Activated naive CD8-positive, alpha-beta T cell treated with anti-CD3 and anti-CD28 coated beads, Interleukin-2, amount 50 U/mL, for 16 hours (primary cell): ENCODE data around the gene TWSG1.
A peak's percentile ranks its signal among the peaks of the same experiment; 100 is the strongest.

Experiments used
- DNase-seq: peaks from one replicate; pipeline ENCODE4 v3.0.0-alpha.2; 2020; ENCODE audit warnings: low read depth, low spot score

TWSG1 gene

GRCh38 chr18:9334329-9334972, at the start of gene TWSG1:
Gene TWSG1, plus strand, starts transcription at chr18:9334773. Its CDS starts 2,457 bp downstream, at chr18:9337230.
- DNase-seq: peak; percentile 79

DNA sequence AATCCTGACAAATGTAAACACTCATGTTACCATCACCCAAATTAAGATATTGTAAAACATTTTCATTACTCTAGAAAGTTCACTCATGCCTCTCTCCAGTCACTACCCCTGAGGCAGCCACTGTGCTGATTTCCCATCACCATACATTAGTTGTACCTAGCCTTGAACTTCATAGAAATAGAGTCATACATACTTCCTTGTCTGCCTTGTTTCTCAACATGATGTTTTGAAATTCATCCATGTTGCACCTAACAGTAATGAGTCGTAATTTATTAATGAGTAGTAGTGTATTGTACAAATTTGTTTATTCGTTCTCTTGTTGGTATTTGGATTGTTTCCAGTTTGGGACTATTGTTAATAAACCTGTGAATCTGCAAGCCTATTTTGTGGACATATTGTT, 49.0 kb upstream of the TWSG1 start:
- DNase-seq: no peak

DNA sequence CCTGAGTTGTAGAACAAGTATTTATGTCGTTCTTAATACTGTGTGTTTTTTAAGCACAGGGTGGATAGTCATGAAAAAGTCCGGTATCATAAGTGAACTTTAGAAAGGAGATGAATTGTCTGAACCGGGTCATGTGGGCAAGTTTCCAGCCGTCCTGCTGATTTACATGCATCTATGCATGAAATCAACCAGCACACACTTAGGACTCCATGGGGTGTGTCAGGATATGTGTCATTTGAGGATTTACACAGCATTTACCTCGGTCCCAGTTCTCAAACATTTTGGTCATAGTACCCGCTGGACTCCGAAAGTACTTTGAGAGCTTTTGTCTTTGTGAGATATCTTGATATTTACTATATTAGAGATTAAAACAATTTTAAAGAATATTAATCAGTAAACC, 47.5 kb upstream of the TWSG1 start:
- DNase-seq: no peak

GRCh38 chr18:9289698-9290097, 44.9 kb upstream of the TWSG1 start:
- DNase-seq: no peak

GRCh38 chr18:9290156-9290555, 44.4 kb upstream of the TWSG1 start:
- no peak for DNase-seq

GRCh38 chr18:9292047-9292446, 42.5 kb upstream of the TWSG1 start:
- no peak for DNase-seq

DNA sequence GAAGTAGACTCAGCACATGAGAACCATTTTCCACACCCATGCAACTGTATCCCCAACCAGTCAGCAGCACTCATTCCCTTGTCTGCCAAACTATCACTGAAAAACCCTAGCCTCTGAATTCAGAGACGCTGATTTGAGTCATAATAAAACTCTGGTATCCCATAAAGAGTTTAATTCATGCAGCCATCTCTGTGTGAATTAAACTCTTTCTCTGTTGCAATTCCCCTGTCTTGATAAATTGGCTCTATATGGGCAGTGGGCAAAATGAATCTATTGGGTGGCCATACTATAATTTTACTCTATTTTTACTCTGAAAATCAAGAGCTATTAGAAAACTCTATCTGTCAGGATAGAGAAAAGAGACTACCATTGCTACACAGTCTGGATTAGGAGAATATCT, 40.6 kb upstream of the TWSG1 start:
- no peak for DNase-seq

DNA sequence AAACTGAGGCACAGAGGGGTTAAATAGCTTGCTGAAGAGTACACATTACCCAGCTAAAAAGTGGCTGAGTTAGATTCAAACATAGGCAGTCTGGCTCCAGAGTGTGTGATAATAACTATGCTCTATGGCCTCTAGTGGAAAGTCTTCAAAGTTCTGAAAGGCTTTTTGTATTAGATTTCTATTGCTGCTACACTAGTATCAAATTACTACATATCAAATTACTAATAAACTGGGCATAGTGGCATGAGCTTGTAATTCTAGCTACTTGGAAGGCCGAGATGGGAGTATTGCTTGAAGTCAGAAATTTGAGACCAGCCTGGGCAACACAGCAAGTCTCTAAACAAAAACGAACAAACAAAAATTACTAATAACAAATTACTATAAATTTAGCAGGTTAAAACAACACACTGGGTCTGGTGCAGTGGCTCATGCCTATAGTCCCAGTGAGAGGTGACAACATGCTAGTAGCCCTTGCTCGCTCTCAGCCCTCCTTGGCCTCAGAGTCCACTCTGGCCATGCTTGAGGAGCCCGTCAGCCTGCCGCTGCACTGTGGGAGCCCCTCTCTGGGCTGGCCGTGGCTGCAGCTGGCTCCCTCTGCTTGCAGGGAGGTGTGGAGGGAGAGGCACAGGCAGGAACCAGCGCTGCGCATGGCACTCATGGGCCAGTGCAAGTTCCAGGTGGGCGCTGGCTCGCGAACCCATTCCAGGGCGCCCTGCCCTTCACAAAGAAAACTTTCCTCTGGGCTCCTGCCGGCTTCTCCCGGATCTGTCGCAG, 38.2 kb upstream of the TWSG1 start:
- DNase-seq: no peak

DNA sequence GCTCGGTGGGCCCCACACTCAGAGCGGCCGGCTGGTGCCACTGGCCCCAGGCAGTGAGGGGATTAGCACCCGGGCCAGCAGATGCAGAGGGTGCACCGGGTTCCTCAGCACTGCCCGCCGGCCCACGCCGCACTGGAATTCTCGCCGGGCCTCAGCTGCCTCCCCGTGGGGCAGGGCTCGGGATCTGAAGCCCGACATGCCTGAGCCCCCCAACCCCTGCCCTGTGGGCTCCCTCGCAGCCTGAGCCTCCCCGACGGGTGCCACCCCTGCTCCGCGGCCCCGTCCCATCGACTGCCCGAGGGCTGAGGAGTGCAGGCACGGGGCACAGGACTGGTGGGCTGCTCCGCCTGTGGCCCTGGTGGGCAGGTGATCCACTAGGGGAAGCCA, 37.6 kb upstream of the TWSG1 start:
- no peak for DNase-seq

- DNase-seq: no peak
Measured at GRCh38 chr18:9304388-9305070, 30.0 kb upstream of the TWSG1 start.

GRCh38 chr18:9319333-9319732, 15.2 kb upstream of the TWSG1 start:
- DNase-seq: no peak

DNA sequence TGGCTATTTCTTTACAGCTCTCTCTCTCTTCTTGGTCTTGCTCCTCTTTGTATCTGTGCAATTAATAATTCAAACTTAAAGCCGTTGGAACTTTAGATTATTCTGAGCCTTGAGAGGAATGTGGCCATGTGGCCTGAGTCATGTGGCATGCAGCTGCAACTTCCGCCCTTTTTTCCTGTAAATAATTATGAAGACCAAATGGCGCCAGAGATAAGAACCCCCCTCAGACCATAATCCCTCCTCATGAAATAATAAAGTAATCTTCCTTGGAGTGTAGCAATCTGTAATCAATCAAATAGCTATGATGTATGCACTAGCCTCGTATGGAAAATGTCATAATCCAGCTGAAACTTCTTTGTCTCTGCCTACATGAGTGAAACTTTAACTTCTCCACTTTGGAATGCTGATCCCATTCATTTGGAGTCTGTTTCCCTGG, 13.5 kb upstream of the TWSG1 start:
- no peak for DNase-seq

DNA sequence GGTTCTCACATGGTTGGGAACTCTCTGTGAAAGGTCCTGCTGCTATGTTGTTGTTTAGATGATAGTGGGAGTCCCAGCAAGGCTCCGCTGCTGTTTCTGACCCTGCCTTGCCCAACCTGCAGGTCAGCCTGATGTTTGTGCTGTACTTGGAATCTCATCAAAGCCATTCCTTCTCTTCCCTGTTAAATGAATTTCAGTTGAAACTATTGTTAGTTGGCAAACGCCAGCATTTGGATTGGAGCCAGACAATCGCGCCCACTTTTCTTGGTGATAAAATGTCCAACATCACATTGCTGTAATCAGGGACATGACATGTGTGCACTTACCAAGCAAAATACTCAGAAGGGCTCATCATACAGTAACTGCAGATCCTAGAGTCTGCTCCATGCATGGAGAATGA, 12.8 kb upstream of the TWSG1 start:
- DNase-seq: no peak

DNA sequence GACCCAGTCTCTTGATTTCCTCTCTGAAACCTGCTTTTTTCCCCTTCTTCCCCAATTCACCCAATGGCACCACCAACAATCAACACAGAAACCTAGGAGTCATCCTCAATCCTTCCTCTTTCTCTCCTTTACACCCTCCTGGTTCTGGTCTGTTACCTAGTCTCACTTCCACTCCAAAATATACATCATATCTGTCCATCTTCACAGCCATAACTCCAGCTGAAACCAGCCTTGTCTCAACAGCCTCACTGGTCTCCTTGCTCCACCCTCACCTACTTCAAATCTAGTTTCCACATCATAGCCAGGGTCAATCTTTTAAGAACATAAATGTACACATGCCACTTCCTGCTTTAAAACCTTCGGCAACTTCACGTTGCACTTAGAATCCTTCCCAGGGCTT, 11.8 kb upstream of the TWSG1 start:
- DNase-seq: no peak

DNA sequence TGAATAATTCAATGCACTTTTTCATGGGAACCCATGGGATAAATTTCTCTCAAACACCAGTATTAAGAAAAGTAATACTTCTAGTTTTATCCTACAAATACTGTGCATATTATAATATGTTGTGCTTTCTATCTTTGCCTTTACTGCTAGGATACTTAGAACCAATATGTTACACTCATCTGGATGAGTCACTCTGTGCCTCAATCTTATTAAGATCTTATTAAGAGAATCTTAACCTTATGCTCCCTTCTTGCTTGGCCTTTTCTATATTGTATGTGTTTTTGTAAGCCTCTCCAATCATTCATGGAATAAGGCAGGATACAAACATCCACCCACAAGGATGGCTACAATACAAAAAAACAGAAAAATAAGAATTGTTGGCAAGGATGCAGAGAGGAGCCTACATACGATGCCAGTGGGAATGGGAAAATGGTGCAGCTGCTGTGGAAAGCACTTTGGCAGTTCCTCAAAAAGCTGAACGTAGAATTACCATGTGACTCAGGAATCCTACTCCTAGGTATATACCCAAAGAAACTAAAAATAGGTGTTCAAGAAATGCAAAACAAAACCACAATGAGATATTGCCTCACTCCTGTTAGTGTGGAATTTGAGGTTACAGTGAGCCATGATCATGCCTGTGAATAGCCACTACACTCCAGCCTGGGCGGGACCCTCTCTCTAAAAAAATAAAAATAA, 10.7 kb upstream of the TWSG1 start:
- DNase-seq: no peak

DNA sequence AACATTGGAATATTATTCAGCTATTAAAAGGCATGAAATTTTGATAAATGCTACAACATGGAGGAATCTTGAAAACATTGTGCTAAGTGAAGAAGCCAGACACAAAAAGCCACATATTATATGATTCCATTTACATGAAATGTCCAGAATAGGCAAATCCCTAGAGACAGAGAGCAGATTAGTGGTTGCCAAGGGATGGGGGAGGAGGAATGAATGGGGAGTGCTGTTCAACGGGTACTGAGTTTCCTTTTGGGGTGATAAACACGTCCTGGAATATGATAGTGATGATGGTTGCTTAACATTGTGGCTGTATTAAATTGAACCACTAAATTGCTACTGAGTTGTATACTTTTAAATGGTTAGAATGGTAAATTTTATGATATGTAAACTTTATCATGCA, 8.9 kb upstream of the TWSG1 start:
- no peak for DNase-seq

- DNase-seq: no peak
Measured at GRCh38 chr18:9328776-9329175, 5.8 kb upstream of the TWSG1 start.

DNA sequence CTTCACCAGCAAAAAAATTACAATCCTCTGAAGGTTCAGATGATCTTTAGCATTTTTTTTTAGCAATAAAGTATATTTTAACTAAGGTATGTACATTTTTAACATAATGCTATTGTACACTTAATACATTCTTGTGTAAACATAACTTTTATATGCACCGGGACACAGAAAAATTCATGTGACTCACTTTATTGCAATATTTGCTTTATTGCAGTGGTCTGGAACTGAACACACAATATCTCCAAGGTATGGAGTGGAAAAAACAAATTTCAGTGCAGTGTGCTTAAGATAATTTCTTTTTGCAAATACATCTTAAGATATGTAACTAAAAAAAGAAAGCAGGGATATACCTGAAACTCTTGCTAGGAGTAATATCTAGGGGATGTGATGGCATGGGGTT, 5.1 kb upstream of the TWSG1 start:
- no peak for DNase-seq

DNA sequence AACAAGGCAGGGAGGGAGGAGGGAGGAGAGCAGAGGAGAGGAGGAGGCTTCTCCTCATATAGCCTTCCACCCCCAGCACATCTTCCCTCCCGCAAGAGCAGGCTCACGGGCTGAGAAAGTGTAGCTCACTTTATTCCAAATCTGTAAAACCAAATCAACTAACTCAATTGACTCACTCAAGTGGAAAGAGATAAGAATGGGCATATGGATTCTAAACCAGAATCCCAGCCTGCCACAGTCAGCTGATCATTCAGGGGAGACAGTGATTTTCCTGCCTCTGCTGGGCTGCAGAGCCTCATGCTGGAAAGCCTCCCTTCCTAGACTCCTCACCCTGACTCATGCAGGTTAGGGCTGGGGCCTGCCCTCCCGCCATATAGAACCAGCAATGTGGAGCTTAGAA, 4.2 kb upstream of the TWSG1 start:
- no peak for DNase-seq

GRCh38 chr18:9333441-9334328, 888 bp upstream of the TWSG1 start:
- DNase-seq: no peak

- DNase-seq: no peak
Measured at GRCh38 chr18:9334973-9335696, 562 bp downstream of the TWSG1 start.
